HepG2 (cell line): ENCODE measurements around the gene PPFIA3. TPM values are rescaled to one million over a fixed set of nuclear protein-coding genes. Genes with fewer than 3 reads are reported as not detected.

ENCODE experiments used
- CENPT ChIP-seq: sonication (generic); formaldehyde crosslinking; IDR thresholded peaks from 2 replicates; pipeline ENCODE4 v1.8.0; 2022; ENCODE audit warnings: low read depth, mild to moderate bottlenecking, moderate library complexity, missing genetic modification reagents
- CHD2 ChIP-seq: IDR thresholded peaks from 2 replicates; pipeline ENCODE4 v1.6.1; 2011; ENCODE audit warnings: low read depth, low read length, improper control_type of control experiment
- HMG20A ChIP-seq: IDR thresholded peaks from 2 replicates; pipeline ENCODE4 v1.6.1; 2016; ENCODE audit warnings: borderline replicate concordance
- MED13 ChIP-seq: sonication (generic); formaldehyde crosslinking; IDR thresholded peaks from 2 replicates; pipeline ENCODE4 v1.5.0; 2020; ENCODE audit warnings: missing genetic modification reagents
- SMAD1 ChIP-seq: sonication (generic); formaldehyde crosslinking; IDR thresholded peaks from 2 replicates; pipeline ENCODE4 v1.4.0; 2020; ENCODE audit warnings: missing genetic modification reagents, low read depth, mild to moderate bottlenecking, borderline replicate concordance
- SOX13 ChIP-seq, 3 experiments: fragments of 450-650 bp in 1 of 3; sonication (generic) in 1 of 3; formaldehyde crosslinking in 1 of 3; IDR thresholded peaks in 2 of 3; conservative IDR thresholded peaks in 1 of 3; 2 replicates each; pipeline versions ENCODE4 v1.5.0 to v1.6.1; 2016 to 2020; ENCODE audit warnings: antibody characterized with exemption in 1 of 3, mild to moderate bottlenecking in 1 of 3, missing compliant biosample characterization in 1 of 3, missing genetic modification reagents in 1 of 3, moderate library complexity in 1 of 3
- TBX2 ChIP-seq: sonication (generic); formaldehyde crosslinking; IDR thresholded peaks from 2 replicates; pipeline ENCODE4 v1.5.0; 2020; ENCODE audit warnings: missing genetic modification reagents, mild to moderate bottlenecking, borderline replicate concordance
- ZC3H13 ChIP-seq: sonication (generic); formaldehyde crosslinking; IDR thresholded peaks from 2 replicates; pipeline ENCODE4 v1.8.1; 2023; ENCODE audit warnings: mild to moderate bottlenecking, missing genetic modification reagents, moderate library complexity
- ZNF331 ChIP-seq: sonication (generic); formaldehyde crosslinking; IDR thresholded peaks from 2 replicates; pipeline ENCODE4 v1.4.0; 2020; ENCODE audit warnings: missing genetic modification reagents
- ZNF367 ChIP-seq: sonication (generic); formaldehyde crosslinking; IDR thresholded peaks from 2 replicates; pipeline ENCODE4 v1.4.0; 2020; ENCODE audit warnings: missing genetic modification reagents, borderline replicate concordance
- ZNF460 ChIP-seq: sonication (generic); formaldehyde crosslinking; IDR thresholded peaks from 2 replicates; pipeline ENCODE4 v1.5.1; 2020; ENCODE audit warnings: missing genetic modification reagents, mild to moderate bottlenecking, borderline replicate concordance
- ZNF749 ChIP-seq: sonication (generic); formaldehyde crosslinking; IDR thresholded peaks from 2 replicates; pipeline ENCODE4 v1.8.0; 2022; ENCODE audit warnings: mild to moderate bottlenecking, missing genetic modification reagents, moderate library complexity, borderline replicate concordance
- ZNF879 ChIP-seq: sonication (generic); formaldehyde crosslinking; IDR thresholded peaks from 2 replicates; pipeline ENCODE4 v1.8.1; 2023; ENCODE audit warnings: missing genetic modification reagents
- polyA plus RNA-seq, 8 experiments: library from polyadenylated mRNA; depleted of rRNA in 3 of 8; stranded (reverse) in 7 of 8; unstranded in 1 of 8; fragments of >200 nt; fragmentation: Illumina TruSeq in 4 of 8; extraction: Trizol in 4 of 8; gene quantifications; 2 replicates each; pipeline versions ENCODE4 v1.2.1 to v1.2.3, GENCODE V29; 2011 to 2016; ENCODE audit warnings: low read depth in 4 of 8, missing spikeins in 1 of 8, mixed read lengths in 1 of 8; ENCODE audit not compliant: insufficient read depth in 1 of 8
- total RNA-seq, 5 experiments: library from RNA; depleted of rRNA; stranded (reverse); fragments of >200 nt; fragmentation: Illumina TruSeq; extraction: Trizol; gene quantifications; 2 replicates each; pipeline ENCODE4 v1.2.3, GENCODE V29; 2016; ENCODE audit warnings: low read depth in 1 of 5
- TF ChIP-seq, protein P1 (sequence below): IDR thresholded peaks from 2 replicates; pipeline ENCODE4 v1.6.1; 2012; ENCODE audit warnings: inconsistent platforms
- TF ChIP-seq, protein P2 (sequence below): sonication (generic); formaldehyde crosslinking; IDR thresholded peaks from 2 replicates; pipeline ENCODE4 v1.4.0; 2020; ENCODE audit warnings: mild to moderate bottlenecking, missing genetic modification reagents
- TF ChIP-seq, protein P3 (sequence below): sonication (generic); formaldehyde crosslinking; IDR thresholded peaks from 2 replicates; pipeline ENCODE4 v1.4.0; 2020; ENCODE audit warnings: missing genetic modification reagents
- TF ChIP-seq, protein P4 (sequence below): sonication (generic); formaldehyde crosslinking; IDR thresholded peaks from 2 replicates; pipeline ENCODE4 v1.8.1; 2023; ENCODE audit warnings: mild to moderate bottlenecking, missing genetic modification reagents
- TF ChIP-seq, protein P5 (sequence below): IDR thresholded peaks from 2 replicates; pipeline ENCODE4 v1.6.1; 2016; ENCODE audit warnings: missing genetic modification reagents, missing compliant biosample characterization
- TF ChIP-seq, protein P6 (sequence below): sonication (generic); formaldehyde crosslinking; IDR thresholded peaks from 2 replicates; pipeline ENCODE4 v1.9.0; 2021; ENCODE audit warnings: missing genetic modification reagents, mild to moderate bottlenecking, borderline replicate concordance

Gene PPFIA3
- total and polyA plus RNA-seq, 2 of the 13 experiments (the other 11 are each of a cell fraction or from before 2014, with no cell fraction given): 6.7 to 8.6 TPM

DNA sequence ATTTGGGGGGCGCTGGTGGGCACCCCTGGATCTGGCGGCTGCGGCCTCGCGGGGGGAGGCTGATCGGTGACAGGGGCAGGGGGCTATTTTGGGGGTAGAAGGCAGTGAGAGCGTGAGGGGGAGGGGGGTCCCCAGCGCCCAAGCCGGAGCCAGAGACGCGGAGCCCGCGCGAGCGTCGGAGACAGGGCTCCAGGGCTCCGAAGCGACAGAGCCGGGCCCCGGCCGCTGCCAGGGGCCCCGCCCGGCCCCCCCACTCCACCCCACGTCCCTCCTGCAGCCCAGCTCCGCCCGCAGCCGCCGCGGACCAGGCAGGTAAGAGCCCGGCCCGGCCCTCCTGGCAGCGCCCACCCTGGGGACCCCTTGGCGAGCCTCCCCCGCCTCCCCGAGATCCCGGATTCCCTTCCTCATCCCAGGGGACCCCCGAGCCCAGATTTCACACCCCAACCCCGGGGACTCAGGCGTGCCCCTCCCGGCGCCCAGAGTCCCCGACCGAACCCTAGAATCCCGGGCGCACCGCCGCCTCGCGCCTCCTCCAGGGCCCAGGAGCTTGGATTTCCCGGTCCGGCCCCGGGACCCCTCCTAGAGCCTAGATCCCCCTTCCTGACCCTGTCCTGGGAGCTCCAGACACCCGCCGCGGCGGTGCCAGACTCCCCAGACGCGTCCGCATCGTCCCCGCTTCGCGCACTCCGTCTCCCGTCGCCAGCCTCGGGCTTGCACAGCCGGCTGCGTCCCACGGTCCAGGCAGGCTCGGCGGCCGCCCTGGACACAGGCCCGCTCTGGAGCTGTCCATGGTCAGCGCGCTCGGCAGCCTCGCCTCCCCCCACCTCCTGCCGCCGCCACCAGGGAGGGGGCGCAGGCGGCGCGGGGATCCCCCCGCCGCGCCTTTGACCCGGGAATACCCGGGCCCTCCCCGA lies at the start of gene PPFIA3 (continued):
- no peak for TF ChIP-seq ZNF879 (CRISPR knock-in tag)
- TF ChIP-seq, protein P1, sequence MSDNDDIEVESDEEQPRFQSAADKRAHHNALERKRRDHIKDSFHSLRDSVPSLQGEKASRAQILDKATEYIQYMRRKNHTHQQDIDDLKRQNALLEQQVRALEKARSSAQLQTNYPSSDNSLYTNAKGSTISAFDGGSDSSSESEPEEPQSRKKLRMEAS: peak; percentile 65
- TF ChIP-seq SOX13 (IDR thresholded peaks at IDR 0.05): no peak
- TF ChIP-seq SOX13 (CRISPR knock-in tag; conservative IDR thresholded peaks at IDR 0.05 in 1 of 2, IDR thresholded peaks at IDR 0.05 in 1 of 2): peak in 1 of 2 experiments; percentile 26; a peak in 1 of 4 replicates
- TF ChIP-seq SMAD1 (CRISPR knock-in tag): no peak; the same call in 1 of the 2 replicates
- TF ChIP-seq CENPT: peak; percentile 68; the same call in 1 of the 2 replicates
- TF ChIP-seq TBX2 (CRISPR knock-in tag): peak; percentile 80
- TF ChIP-seq, protein P2, sequence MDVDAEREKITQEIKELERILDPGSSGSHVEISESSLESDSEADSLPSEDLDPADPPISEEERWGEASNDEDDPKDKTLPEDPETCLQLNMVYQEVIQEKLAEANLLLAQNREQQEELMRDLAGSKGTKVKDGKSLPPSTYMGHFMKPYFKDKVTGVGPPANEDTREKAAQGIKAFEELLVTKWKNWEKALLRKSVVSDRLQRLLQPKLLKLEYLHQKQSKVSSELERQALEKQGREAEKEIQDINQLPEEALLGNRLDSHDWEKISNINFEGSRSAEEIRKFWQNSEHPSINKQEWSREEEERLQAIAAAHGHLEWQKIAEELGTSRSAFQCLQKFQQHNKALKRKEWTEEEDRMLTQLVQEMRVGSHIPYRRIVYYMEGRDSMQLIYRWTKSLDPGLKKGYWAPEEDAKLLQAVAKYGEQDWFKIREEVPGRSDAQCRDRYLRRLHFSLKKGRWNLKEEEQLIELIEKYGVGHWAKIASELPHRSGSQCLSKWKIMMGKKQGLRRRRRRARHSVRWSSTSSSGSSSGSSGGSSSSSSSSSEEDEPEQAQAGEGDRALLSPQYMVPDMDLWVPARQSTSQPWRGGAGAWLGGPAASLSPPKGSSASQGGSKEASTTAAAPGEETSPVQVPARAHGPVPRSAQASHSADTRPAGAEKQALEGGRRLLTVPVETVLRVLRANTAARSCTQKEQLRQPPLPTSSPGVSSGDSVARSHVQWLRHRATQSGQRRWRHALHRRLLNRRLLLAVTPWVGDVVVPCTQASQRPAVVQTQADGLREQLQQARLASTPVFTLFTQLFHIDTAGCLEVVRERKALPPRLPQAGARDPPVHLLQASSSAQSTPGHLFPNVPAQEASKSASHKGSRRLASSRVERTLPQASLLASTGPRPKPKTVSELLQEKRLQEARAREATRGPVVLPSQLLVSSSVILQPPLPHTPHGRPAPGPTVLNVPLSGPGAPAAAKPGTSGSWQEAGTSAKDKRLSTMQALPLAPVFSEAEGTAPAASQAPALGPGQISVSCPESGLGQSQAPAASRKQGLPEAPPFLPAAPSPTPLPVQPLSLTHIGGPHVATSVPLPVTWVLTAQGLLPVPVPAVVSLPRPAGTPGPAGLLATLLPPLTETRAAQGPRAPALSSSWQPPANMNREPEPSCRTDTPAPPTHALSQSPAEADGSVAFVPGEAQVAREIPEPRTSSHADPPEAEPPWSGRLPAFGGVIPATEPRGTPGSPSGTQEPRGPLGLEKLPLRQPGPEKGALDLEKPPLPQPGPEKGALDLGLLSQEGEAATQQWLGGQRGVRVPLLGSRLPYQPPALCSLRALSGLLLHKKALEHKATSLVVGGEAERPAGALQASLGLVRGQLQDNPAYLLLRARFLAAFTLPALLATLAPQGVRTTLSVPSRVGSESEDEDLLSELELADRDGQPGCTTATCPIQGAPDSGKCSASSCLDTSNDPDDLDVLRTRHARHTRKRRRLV (CRISPR knock-in tag): no peak
- 0 out of 2 replicates have a peak, but pooled peaks have one; percentile 56 for TF ChIP-seq ZNF749
- TF ChIP-seq ZC3H13 (CRISPR knock-in tag): 0 out of 2 replicates have a peak, but pooled peaks have one; percentile 34
- no peak for TF ChIP-seq HMG20A
- TF ChIP-seq, protein P3, sequence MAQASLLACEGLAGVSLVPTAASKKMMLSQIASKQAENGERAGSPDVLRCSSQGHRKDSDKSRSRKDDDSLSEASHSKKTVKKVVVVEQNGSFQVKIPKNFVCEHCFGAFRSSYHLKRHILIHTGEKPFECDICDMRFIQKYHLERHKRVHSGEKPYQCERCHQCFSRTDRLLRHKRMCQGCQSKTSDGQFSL (CRISPR knock-in tag): peak; percentile 92
- peak; percentile 58 for TF ChIP-seq MED13 (CRISPR knock-in tag)
- TF ChIP-seq CHD2: no peak
- TF ChIP-seq, protein P4, sequence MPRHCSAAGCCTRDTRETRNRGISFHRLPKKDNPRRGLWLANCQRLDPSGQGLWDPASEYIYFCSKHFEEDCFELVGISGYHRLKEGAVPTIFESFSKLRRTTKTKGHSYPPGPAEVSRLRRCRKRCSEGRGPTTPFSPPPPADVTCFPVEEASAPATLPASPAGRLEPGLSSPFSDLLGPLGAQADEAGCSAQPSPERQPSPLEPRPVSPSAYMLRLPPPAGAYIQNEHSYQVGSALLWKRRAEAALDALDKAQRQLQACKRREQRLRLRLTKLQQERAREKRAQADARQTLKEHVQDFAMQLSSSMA (CRISPR knock-in tag): no peak
- no peak for TF ChIP-seq ZNF460 (CRISPR knock-in tag)
- TF ChIP-seq, protein P5, sequence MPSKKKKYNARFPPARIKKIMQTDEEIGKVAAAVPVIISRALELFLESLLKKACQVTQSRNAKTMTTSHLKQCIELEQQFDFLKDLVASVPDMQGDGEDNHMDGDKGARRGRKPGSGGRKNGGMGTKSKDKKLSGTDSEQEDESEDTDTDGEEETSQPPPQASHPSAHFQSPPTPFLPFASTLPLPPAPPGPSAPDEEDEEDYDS (CRISPR knock-in tag): no peak
- TF ChIP-seq, protein P6, sequence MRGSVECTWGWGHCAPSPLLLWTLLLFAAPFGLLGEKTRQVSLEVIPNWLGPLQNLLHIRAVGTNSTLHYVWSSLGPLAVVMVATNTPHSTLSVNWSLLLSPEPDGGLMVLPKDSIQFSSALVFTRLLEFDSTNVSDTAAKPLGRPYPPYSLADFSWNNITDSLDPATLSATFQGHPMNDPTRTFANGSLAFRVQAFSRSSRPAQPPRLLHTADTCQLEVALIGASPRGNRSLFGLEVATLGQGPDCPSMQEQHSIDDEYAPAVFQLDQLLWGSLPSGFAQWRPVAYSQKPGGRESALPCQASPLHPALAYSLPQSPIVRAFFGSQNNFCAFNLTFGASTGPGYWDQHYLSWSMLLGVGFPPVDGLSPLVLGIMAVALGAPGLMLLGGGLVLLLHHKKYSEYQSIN (CRISPR knock-in tag): no peak
- TF ChIP-seq ZNF331: peak; percentile 83
- no peak for TF ChIP-seq ZNF367 (CRISPR knock-in tag)
